Measurements from ENCODE around the gene DAZAP1. TPM values are rescaled to one million over a fixed set of nuclear protein-coding genes. Genes with fewer than 3 reads are reported as not detected.

The DAZAP1 gene
- total and polyA plus RNA-seq, 7 donors = 28.2 to 132 (median 51.1) TPM

DNA sequence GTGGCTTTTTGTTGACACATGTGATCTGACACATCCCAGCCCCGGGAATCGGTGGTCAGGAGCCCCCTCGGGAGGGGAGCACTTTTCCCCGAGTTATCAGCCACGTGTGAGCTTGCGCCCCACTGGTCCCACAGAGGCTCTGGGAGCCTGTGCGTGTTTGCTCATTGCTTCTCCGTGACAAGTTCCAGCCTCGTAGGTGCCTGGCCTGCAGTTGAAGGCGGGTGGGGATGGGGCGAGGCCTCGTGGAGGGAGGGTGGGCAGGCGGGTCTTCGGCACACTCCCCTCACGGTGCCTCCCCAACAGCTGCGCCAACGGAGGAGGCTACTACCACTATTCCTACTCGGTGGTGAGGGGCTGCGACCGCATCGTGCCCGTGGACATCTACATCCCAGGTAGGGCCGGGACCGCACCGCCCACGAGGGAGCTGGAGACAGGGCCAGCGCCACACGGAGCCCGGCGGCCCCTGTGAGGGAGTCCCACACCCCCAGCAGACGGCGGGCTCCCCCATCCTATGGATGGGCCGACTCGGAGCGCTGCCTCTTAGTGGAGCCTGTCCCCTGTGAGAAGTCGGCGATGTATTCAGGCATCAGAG, 14.4 kb upstream of the DAZAP1 start:
- Histone ChIP-seq H3K4me1 (peaks cover 0 to 19% (median 11%) of the 10 kb centered on the region in 4 donors), H3K9me3 (no peaks in the 10 kb centered on the region), H3K4me3 (no peak overlapping the region), H3K27ac (no peak overlapping the region), H3K36me3 (peaks cover 19 to 66% (median 51%) of the 10 kb centered on the region in 4 donors), H3K27me3 (no peaks in the 10 kb centered on the region)
- intact Hi-C loops (cut with DNase I) = no loop called here
- WGBS, 2 donors = 93 to 95% methylated on average over 37 of the region's 37 CpGs
- DNase-seq = no peak
- TF ChIP-seq EP300 (IDR thresholded peaks at IDR 0.05) (no peak), POLR2A (IDR thresholded peaks at IDR 0.05) (no peak), POLR2AphosphoS5 (IDR thresholded peaks at IDR 0.05) (no peak)
- TF ChIP-seq, protein P1, sequence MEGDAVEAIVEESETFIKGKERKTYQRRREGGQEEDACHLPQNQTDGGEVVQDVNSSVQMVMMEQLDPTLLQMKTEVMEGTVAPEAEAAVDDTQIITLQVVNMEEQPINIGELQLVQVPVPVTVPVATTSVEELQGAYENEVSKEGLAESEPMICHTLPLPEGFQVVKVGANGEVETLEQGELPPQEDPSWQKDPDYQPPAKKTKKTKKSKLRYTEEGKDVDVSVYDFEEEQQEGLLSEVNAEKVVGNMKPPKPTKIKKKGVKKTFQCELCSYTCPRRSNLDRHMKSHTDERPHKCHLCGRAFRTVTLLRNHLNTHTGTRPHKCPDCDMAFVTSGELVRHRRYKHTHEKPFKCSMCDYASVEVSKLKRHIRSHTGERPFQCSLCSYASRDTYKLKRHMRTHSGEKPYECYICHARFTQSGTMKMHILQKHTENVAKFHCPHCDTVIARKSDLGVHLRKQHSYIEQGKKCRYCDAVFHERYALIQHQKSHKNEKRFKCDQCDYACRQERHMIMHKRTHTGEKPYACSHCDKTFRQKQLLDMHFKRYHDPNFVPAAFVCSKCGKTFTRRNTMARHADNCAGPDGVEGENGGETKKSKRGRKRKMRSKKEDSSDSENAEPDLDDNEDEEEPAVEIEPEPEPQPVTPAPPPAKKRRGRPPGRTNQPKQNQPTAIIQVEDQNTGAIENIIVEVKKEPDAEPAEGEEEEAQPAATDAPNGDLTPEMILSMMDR (IDR thresholded peaks at IDR 0.05) = no peak

DNA sequence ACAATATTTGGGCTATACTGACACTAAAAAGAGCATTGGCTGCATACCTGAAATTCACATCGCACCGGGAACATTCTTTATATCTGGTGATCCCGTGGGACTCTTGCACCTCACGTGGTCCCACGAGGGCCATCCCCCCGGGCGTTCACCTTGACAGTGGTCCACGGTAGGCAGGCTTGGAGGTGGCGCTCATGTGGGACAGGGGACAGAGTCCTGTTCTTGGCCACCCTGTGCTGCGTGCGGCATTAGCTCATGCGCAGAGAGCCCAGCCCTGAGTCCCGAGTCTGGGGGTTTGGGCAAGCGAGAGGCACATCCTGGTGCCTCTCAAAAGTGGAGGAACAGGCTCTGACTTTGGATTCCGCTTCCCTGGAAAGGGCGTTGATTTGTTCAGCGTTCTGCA, 13.5 kb upstream of the DAZAP1 start:
- DNase-seq = no peak
- no peaks in the 10 kb centered on the region for H3K27me3 ChIP-seq
- no peaks in the 10 kb centered on the region for H3K9me3 ChIP-seq
- intact Hi-C loops (cut with DNase I) = no loop called here
- no peak overlapping the region for H3K27ac ChIP-seq
- TF ChIP-seq POLR2AphosphoS5 (IDR thresholded peaks at IDR 0.05) (no peak), EP300 (IDR thresholded peaks at IDR 0.05) (no peak), POLR2A (IDR thresholded peaks at IDR 0.05) (no peak)
- TF ChIP-seq, protein P1 (IDR thresholded peaks at IDR 0.05) = no peak
- H3K4me1 ChIP-seq = peaks cover 0 to 19% (median 11%) of the 10 kb centered on the region in 4 donors
- WGBS, 2 donors = 94 to 95% methylated on average over 17 of the region's 17 CpGs
- no peak overlapping the region for H3K4me3 ChIP-seq
- H3K36me3 ChIP-seq = peaks cover 12 to 58% (median 45%) of the 10 kb centered on the region in 4 donors

GRCh38 chr19:1394252-1395193, 12.9 kb upstream of the DAZAP1 start:
- Histone ChIP-seq H3K4me1 (peaks cover 0 to 19% (median 11%) of the 10 kb centered on the region in 4 donors), H3K9me3 (no peaks in the 10 kb centered on the region), H3K36me3 (peaks cover 5 to 51% (median 38%) of the 10 kb centered on the region in 4 donors), H3K27ac (no peak overlapping the region), H3K4me3 (no peak overlapping the region), H3K27me3 (no peaks in the 10 kb centered on the region)
- intact Hi-C loops (cut with DNase I) = no loop called here
- 85% methylated on average over 43 of the region's 43 CpGs for WGBS, 2 donors
- DNase-seq = no peak
- TF ChIP-seq, protein P1 (IDR thresholded peaks at IDR 0.05) = no peak
- no peak for TF ChIP-seq EP300 (IDR thresholded peaks at IDR 0.05)
- TF ChIP-seq POLR2A (IDR thresholded peaks at IDR 0.05) = no peak
- no peak for TF ChIP-seq POLR2AphosphoS5 (IDR thresholded peaks at IDR 0.05)

- Histone ChIP-seq H3K36me3 (peaks cover 5 to 42% (median 34%) of the 10 kb centered on the region in 4 donors), H3K27ac (no peak overlapping the region), H3K9me3 (no peaks in the 10 kb centered on the region), H3K27me3 (peaks cover 0 to 4% (median 0%) of the 10 kb centered on the region in 3 donors), H3K4me3 (no peak overlapping the region), H3K4me1 (peaks cover 0 to 22% (median 14%) of the 10 kb centered on the region in 4 donors)
- DNase-seq = no peak
- intact Hi-C loops (cut with DNase I) = no loop called here
- TF ChIP-seq POLR2AphosphoS5 (IDR thresholded peaks at IDR 0.05) (no peak), EP300 (IDR thresholded peaks at IDR 0.05) (no peak), POLR2A (IDR thresholded peaks at IDR 0.05) (no peak)
- 87 to 91% methylated on average over 52 of the region's 52 CpGs for WGBS, 2 donors
These were observed 12.0 kb upstream of the DAZAP1 start for GRCh38 chr19:1395194-1396018.
